Omental fat pad (tissue), 4 donors: Measurements from ENCODE around the gene CCDC86. TPM values are rescaled to one million over a fixed set of nuclear protein-coding genes. Genes with fewer than 3 reads are reported as not detected.

Source experiments
- ATAC-seq: fragments of 150-250 bp; one replicate; pipeline ENCODE4 v1.9.1; 2016; ENCODE audit warnings: mild to moderate bottlenecking, moderate library complexity; ENCODE audit not compliant: low FRiP score
- DNase-seq: peaks from one replicate; pipeline ENCODE4 v3.0.0-alpha.2; 2019; ENCODE audit warnings: low spot score
- CTCF ChIP-seq, 3 donors: fragments of 450-650 bp; IDR thresholded peaks; one replicate each; pipeline ENCODE4 v1.5.1; 2016 to 2017; ENCODE audit warnings: antibody characterized with exemption in 3 of 3, mild to moderate bottlenecking in 3 of 3, moderate library complexity in 2 of 3
- total RNA-seq, 4 donors: library from RNA; depleted of rRNA; stranded (reverse); fragments of >200 nt; gene quantifications; one replicate each; pipeline ENCODE4 v1.1.0, GENCODE V29; 2016

Gene CCDC86
- total RNA-seq, 4 donors from 2014 or later = 17.5 to 68.6 (median 22.5) TPM

- DNase-seq (no peak), ATAC-seq (no peak)
- TF ChIP-seq CTCF (IDR thresholded peaks at IDR 0.05) = no peak
Observed at GRCh38 chr11:60847896-60848295, 6.0 kb downstream of the CCDC86 start.

- ATAC-seq = no peak
- no peak for DNase-seq
- TF ChIP-seq CTCF (IDR thresholded peaks at IDR 0.05) = no peak
Observed at GRCh38 chr11:60848714-60849151, 6.8 kb downstream of the CCDC86 start.

GRCh38 chr11:60849641-60850520, 8.0 kb downstream of the CCDC86 start:
- no peak for TF ChIP-seq CTCF (IDR thresholded peaks at IDR 0.05)
- no peak for DNase-seq
- ATAC-seq = no peak

- ATAC-seq (no peak), DNase-seq (no peak)
- no peak for TF ChIP-seq CTCF (IDR thresholded peaks at IDR 0.05)
Observed at GRCh38 chr11:60851327-60852104, 9.6 kb downstream of the CCDC86 start.

- ATAC-seq = no peak
- DNase-seq = no peak
- no peak for TF ChIP-seq CTCF (IDR thresholded peaks at IDR 0.05)
Observed at GRCh38 chr11:60852117-60852981, 10.4 kb downstream of the CCDC86 start.
